ENCODE data around the gene FLYWCH2. TPM values are rescaled to one million over a fixed set of nuclear protein-coding genes. Genes with fewer than 3 reads are reported as not detected.

The FLYWCH2 gene
- total RNA-seq, 2 experiments from 2014 or later = 23.9 to 38.7 TPM

GRCh38 chr16:2865651-2866050 is 17.4 kb upstream of the FLYWCH2 start:
- Histone ChIP-seq H3K27ac (ENCODE audit: low read depth, low read length, poor library complexity, severe bottlenecking) (no peak overlapping the region), H3K4me1 (ENCODE audit: insufficient read depth, low read length, poor library complexity, severe bottlenecking) (peaks cover 7% of the 10 kb centered on the region), H3K4me3 (ENCODE audit: low read depth, low read length, poor library complexity, severe bottlenecking) (no peak overlapping the region), H3K4me2 (ENCODE audit: low read length) (no peak overlapping the region), H3K36me3 (ENCODE audit: insufficient read depth, low read length) (no peaks in the 10 kb centered on the region), H3K9me2 (ENCODE audit: insufficient read depth, low read length) (no peaks in the 10 kb centered on the region), H2AFZ (ENCODE audit: low read length) (no peak overlapping the region), H3K9me3 (ENCODE audit: low read length) (no peaks in the 10 kb centered on the region), H3K79me2 (ENCODE audit: insufficient read depth, low read depth, low read length) (no peaks in the 10 kb centered on the region), H4K20me1 (ENCODE audit: insufficient read depth, low read length) (no peaks in the 10 kb centered on the region)
- no TSS peak for BruUV-seq (replicated peaks)
- no peak for DNase-seq (ENCODE audit: low spot score)
- POLR2A ChIA-PET = no interaction called here
- intact Hi-C loops (cut with micrococcal nuclease; ENCODE audit: unreplicated experiment) = no loop called here
- no peak for TF ChIP-seq EZH2phosphoT487 (IDR thresholded peaks at IDR 0.05; ENCODE audit: borderline replicate concordance, low read depth, low read length)
- no peak for TF ChIP-seq CTCF (conservative IDR thresholded peaks at IDR 0.05; ENCODE audit: low read length)
- CTCF ChIA-PET (ENCODE audit: unreplicated experiment) = interaction anchor here (0.6 kb wide), 1 partner anchor 71 kb away, joined by 3 read pairs; no protein-coding TSS in a partner anchor

- TF ChIP-seq EZH2phosphoT487 (IDR thresholded peaks at IDR 0.05; ENCODE audit: borderline replicate concordance, low read depth, low read length) (no peak), CTCF (conservative IDR thresholded peaks at IDR 0.05; ENCODE audit: low read length) (no peak)
- Histone ChIP-seq H3K9me2 (ENCODE audit: insufficient read depth, low read length) (no peaks in the 10 kb centered on the region), H3K27ac (ENCODE audit: low read depth, low read length, poor library complexity, severe bottlenecking) (no peak overlapping the region), H3K79me2 (ENCODE audit: insufficient read depth, low read depth, low read length) (no peaks in the 10 kb centered on the region), H4K20me1 (ENCODE audit: insufficient read depth, low read length) (no peaks in the 10 kb centered on the region), H3K4me2 (ENCODE audit: low read length) (no peak overlapping the region), H3K4me3 (ENCODE audit: low read depth, low read length, poor library complexity, severe bottlenecking) (no peak overlapping the region), H3K36me3 (ENCODE audit: insufficient read depth, low read length) (no peaks in the 10 kb centered on the region), H3K4me1 (ENCODE audit: insufficient read depth, low read length, poor library complexity, severe bottlenecking) (peaks cover 7% of the 10 kb centered on the region), H3K9me3 (ENCODE audit: low read length) (no peaks in the 10 kb centered on the region), H2AFZ (ENCODE audit: low read length) (no peak overlapping the region)
- no peak for DNase-seq (ENCODE audit: low spot score)
- CTCF ChIA-PET (ENCODE audit: unreplicated experiment) = no interaction called here
- POLR2A ChIA-PET = no interaction called here
- intact Hi-C loops (cut with micrococcal nuclease; ENCODE audit: unreplicated experiment) = no loop called here
- BruUV-seq (replicated peaks) = no TSS peak
Measured at GRCh38 chr16:2866431-2866830, 16.6 kb upstream of the FLYWCH2 start.

DNA sequence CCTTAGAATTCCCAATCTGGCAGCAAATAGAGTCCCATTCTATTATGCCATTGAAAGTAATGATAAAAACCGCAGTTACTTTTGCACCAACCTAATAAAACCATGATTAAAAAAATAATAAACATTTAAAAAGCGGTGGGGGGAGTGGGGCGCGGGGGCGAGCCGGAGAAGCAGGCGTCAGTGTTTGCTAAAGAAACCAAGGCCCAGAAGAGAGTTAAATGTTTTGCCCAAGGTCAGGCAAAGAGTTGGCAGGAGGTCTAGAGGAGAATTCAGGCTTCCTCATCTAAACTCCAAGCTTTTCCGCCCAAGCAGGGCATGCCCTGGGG is 15.4 kb upstream of the FLYWCH2 start:
- Histone ChIP-seq H3K9me3 (ENCODE audit: low read length) (no peaks in the 10 kb centered on the region), H3K4me1 (ENCODE audit: insufficient read depth, low read length, poor library complexity, severe bottlenecking) (peaks cover 7% of the 10 kb centered on the region), H3K79me2 (ENCODE audit: insufficient read depth, low read depth, low read length) (no peaks in the 10 kb centered on the region), H3K36me3 (ENCODE audit: insufficient read depth, low read length) (no peaks in the 10 kb centered on the region), H3K27ac (ENCODE audit: low read depth, low read length, poor library complexity, severe bottlenecking) (peak overlapping the region; percentile 68), H2AFZ (ENCODE audit: low read length) (peak overlapping the region; percentile 81), H4K20me1 (ENCODE audit: insufficient read depth, low read length) (no peaks in the 10 kb centered on the region), H3K4me3 (ENCODE audit: low read depth, low read length, poor library complexity, severe bottlenecking) (peak overlapping the region; percentile 70), H3K4me2 (ENCODE audit: low read length) (peak overlapping the region; percentile 76), H3K9me2 (ENCODE audit: insufficient read depth, low read length) (no peaks in the 10 kb centered on the region)
- ChIA-PET POLR2A (interaction anchor here (1.0 to 1.4 kb wide), 5 partner anchors 15 to 46 kb away, joined by 3 to 9 read pairs (median 4); partner anchors contain the start of genes FLYWCH1 and FLYWCH2), CTCF (ENCODE audit: unreplicated experiment) (interaction anchor here (0.5 to 0.9 kb wide), 6 partner anchors 15 to 161 kb away, joined by 3 to 10 read pairs (median 4); partner anchors contain the start of gene FLYWCH2)
- TSS peak; percentile 99 for BruUV-seq (replicated peaks)
- intact Hi-C loops (cut with micrococcal nuclease; ENCODE audit: unreplicated experiment) = no loop called here
- TF ChIP-seq EZH2phosphoT487 (IDR thresholded peaks at IDR 0.05; ENCODE audit: borderline replicate concordance, low read depth, low read length) (no peak), CTCF (conservative IDR thresholded peaks at IDR 0.05; ENCODE audit: low read length) (no peak)
- DNase-seq (ENCODE audit: low spot score) = no peak

All from OCI-LY7 (cell line).